HG02678 (cell line): ENCODE measurements around the gene NKAIN2.

Experiments
- ATAC-seq: cut with Tn5 transposase; IDR thresholded peaks from one replicate; pipeline ENCODE4 v1.9.1; 2021; ENCODE audit warnings: mild to moderate bottlenecking, moderate library complexity; ENCODE audit not compliant: unreplicated experiment

The NKAIN2 gene

DNA sequence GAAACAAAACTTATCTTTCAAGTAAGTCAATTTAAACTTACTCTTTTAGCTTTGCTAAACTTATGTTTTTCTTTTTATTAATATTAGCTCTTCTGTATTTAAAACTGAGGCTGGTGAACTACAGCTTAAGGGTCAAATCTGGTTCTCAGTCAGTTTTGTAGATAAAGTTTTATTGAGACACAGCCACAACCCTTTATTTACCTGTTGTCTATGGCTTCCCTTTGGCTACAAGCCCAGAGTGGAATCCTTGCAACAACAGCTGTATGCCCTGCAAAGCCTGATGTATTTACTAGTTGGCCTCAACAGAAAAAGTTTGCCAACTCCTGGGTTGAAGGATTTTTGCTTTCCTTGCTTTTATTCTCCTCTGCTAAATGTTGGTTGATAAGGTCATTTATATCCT, 667.1 kb downstream of the NKAIN2 start:
- ATAC-seq = no peak

DNA sequence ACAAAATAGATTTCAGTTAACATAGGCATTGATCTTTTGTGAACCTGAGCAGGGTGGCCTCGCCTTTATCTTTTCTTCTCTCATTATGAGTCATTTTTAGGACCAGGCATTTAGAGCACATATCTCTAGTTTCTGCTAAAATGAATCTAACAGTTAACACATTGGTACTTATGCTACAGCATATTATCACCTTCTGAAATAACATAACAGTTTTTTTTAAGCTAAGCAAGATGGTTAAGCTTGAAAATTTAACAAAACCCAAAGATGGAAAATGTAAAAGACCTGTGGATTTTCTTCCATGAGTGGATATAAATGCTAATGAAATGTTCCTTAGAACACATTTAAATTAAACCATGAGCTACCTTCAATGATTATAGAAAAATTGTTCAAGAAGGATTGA, 671.5 kb downstream of the NKAIN2 start:
- ATAC-seq = no peak

GRCh38 chr6:124478906-124479305, 675.2 kb downstream of the NKAIN2 start:
- ATAC-seq = no peak

- no peak for ATAC-seq
These were observed 676.3 kb downstream of the NKAIN2 start for GRCh38 chr6:124479991-124480430.

GRCh38 chr6:124482071-124482491, 678.4 kb downstream of the NKAIN2 start:
- no peak for ATAC-seq

GRCh38 chr6:124487623-124488431, 684.2 kb downstream of the NKAIN2 start:
- no peak for ATAC-seq

- no peak for ATAC-seq
These were observed 686.5 kb downstream of the NKAIN2 start for GRCh38 chr6:124490122-124490521.

- ATAC-seq = no peak
These were observed 689.6 kb downstream of the NKAIN2 start for GRCh38 chr6:124493259-124493658.

GRCh38 chr6:124494956-124495664, 691.4 kb downstream of the NKAIN2 start:
- ATAC-seq = no peak

DNA sequence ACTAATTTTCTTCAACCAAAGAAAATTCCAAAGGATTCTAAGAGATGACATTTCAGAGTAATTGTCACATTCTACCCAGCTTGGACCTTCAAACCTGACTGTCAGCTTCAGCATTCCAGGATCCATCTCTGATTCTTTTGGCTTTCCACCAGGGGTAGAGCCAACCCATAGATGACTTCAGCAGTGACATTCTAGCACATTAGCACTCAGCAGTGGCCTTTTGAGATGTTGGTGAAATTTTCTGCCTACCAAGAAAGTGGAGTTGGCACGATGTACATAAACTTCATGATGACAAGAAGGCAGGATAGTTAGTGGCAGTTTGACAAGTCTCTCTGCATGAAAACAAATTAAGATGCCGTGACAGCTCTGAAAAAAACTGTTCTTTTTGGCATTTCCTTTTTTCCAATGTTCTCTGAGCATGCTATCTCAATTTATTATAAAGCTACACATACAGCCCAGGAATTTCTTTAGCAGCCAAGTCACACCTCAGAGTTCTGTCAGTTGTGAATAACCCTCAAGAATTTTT, 692.1 kb downstream of the NKAIN2 start:
- ATAC-seq = no peak

GRCh38 chr6:124496334-124496733, 692.7 kb downstream of the NKAIN2 start:
- ATAC-seq = no peak

- ATAC-seq = no peak
These were observed 708.8 kb downstream of the NKAIN2 start for GRCh38 chr6:124512431-124512830.

DNA sequence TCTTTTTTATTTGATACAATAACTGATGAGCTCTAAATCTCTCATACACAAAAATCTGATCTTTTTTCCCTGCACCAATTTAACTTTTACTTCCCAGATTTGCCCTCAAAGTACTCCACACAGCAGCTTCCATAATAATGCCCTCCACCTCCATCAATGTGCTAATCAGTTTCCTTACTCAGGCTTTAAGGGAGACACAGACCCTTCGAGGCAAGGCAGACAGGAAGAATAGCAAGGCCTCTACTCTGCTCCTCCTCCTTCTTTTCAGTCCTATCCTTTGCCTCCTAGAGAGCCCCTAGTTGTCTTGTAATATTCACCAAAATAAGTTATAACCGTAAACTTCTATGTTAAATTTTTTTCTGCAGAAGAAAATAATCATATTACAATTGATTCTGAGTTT, 713.7 kb downstream of the NKAIN2 start:
- ATAC-seq = no peak

DNA sequence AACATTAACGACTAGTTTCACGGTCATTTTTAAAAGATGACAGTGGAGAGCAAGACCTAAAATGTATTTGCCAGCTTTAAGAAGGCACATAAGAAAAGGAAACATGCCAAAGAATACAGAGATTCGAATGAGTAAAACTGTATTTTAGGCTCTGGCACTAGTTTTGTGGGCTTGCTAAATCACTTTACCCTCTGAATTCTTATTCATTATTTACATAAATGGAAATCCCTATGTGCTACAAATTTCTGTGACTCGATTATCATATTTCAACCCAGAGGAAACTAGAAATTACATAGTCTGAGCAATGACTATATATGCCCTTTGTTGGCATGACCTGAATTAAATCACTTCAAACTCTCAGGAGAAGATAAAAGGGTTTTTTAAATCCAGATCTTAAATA, 716.8 kb downstream of the NKAIN2 start:
- ATAC-seq = no peak

- ATAC-seq = no peak
These were observed 718.7 kb downstream of the NKAIN2 start for GRCh38 chr6:124522335-124522734.

GRCh38 chr6:124524491-124525200, 721.0 kb downstream of the NKAIN2 start:
- ATAC-seq = no peak

- ATAC-seq = no peak
These were observed 727.3 kb downstream of the NKAIN2 start for GRCh38 chr6:124530926-124531325.

- no peak for ATAC-seq
These were observed 731.6 kb downstream of the NKAIN2 start for GRCh38 chr6:124535299-124535698.

- no peak for ATAC-seq
These were observed 732.1 kb downstream of the NKAIN2 start for GRCh38 chr6:124535746-124536145.

DNA sequence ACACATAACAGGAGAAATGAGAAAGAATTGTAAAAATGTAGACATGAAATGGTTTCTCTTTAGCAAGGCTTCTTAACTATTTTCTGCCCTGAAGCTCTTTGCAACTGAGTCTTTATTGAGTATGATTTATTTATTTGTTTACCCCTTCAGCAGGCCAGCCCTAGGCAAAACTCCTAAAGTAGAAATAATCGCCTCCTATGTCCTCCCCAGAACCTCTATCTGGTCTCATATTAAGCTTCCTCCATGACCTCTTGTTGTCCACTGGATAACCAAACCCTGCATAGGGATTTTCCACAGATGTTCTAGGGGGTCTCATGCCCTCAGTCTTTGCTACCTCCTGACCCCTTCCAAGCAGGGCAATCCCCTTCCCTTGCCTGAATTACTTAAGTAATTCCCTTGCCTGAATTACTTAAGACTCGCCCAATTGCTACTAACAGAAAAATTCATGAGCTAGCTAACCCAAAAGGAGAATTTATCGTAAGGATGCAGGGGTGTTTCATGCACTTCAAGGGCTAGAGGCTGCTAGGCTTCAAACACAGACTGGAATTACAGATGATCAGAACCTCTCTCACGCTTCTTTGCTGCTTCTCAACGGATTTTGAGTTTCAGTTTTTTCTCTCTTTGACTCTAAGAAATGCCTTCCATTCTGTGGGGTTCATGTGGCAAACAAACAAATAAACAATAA, 732.6 kb downstream of the NKAIN2 start:
- no peak for ATAC-seq

GRCh38 chr6:124536842-124537191, 733.2 kb downstream of the NKAIN2 start:
- no peak for ATAC-seq
